GM12878 (cell line): ENCODE results near the gene SLC28A2. TPM values are rescaled to one million over a fixed set of nuclear protein-coding genes. Genes with fewer than 3 reads are reported as not detected.

ENCODE experiments used
- ATAC-seq: fragments of 200-7000 bp; cut with Tn5 transposase; 3 replicates; pipeline ENCODE4 v1.9.1; 2020; ENCODE audit warnings: mild to moderate bottlenecking, moderate library complexity
- Bru-seq: library from RNA; stranded (reverse); fragments of 400-500 nt; gene quantifications from one replicate; lab custom pipeline; 2021; lab: Mats Ljungman, UMichigan
- BruChase-seq, 2 experiments: library from RNA; stranded (reverse); fragments of 400-500 nt; gene quantifications; one replicate each; lab custom pipeline; 2021; lab: Mats Ljungman, UMichigan
- BruUV-seq: library from RNA; stranded (reverse); fragments of 400-500 nt; replicated peaks from 2 replicates; lab custom pipeline; 2021; lab: Mats Ljungman, UMichigan
- CTCF ChIA-PET: fragments of 300-600 bp; sonication (Branson Sonifier 250); formaldehyde crosslinking; extraction: SDS; loops from one replicate; lab custom pipeline; 2021; ENCODE audit warnings: inconsistent platforms; lab: Yijun Ruan, JAX
- POLR2A ChIA-PET: fragments of 350-600 bp; formaldehyde crosslinking; extraction: SDS; loops from one replicate; lab custom pipeline; 2021; ENCODE audit warnings: inconsistent platforms; lab: Charles Lee
- RAD21 ChIA-PET: fragments of 300-600 bp; sonication (Branson Sonifier 250); formaldehyde crosslinking; loops from one replicate; lab custom pipeline; 2023; ENCODE audit warnings: antibody characterized with exemption; ENCODE audit not compliant: unreplicated experiment; lab: Charles Lee
- SMC1A ChIA-PET: fragments of 300-600 bp; sonication (Branson Sonifier 250); formaldehyde crosslinking; loops from one replicate; lab custom pipeline; 2023; ENCODE audit not compliant: unreplicated experiment, uncharacterized antibody; lab: Charles Lee
- DNase-seq: peaks from one replicate; pipeline ENCODE4 v3.0.0-alpha.2; 2011; ENCODE audit warnings: low read depth, low spot score
- FAIRE-seq: peaks from 3 replicates; lab custom pipeline; 2011; peaks lifted over from hg19 to GRCh38; lab: Jason Lieb, UNC
- H2AFZ ChIP-seq: 2 replicates; pipeline ENCODE4 v1.6.0; 2011; ENCODE audit warnings: low read depth, low read length, control low read depth; ENCODE audit not compliant: control insufficient read depth
- H3K27ac ChIP-seq: 2 replicates; pipeline ENCODE4 v1.5.1; 2011; ENCODE audit warnings: control low read depth; ENCODE audit not compliant: control insufficient read depth, insufficient read depth
- H3K27me3 ChIP-seq, 2 experiments: replicated peaks in 1 of 2; 2 replicates each; pipeline versions ENCODE4 v1.6.0 to v1.6.1; 2011; ENCODE audit warnings: low read length in 1 of 2; ENCODE audit not compliant: control insufficient read depth in 2 of 2, insufficient read depth in 2 of 2
- H3K36me3 ChIP-seq, 2 experiments: 2 replicates each; pipeline ENCODE4 v1.5.1; 2011; ENCODE audit warnings: low read length in 1 of 2; ENCODE audit not compliant: control insufficient read depth in 2 of 2, insufficient read depth in 2 of 2
- H3K4me1 ChIP-seq: 2 replicates; pipeline ENCODE4 v1.6.1; 2011; ENCODE audit warnings: mild to moderate bottlenecking, low read length, moderate library complexity, mixed read lengths; ENCODE audit not compliant: control insufficient read depth, insufficient read depth
- H3K4me2 ChIP-seq: 2 replicates; pipeline ENCODE4 v1.6.0; 2011; ENCODE audit warnings: control low read depth; ENCODE audit not compliant: control insufficient read depth, insufficient read depth
- H3K4me3 ChIP-seq: fragments of 200-600 bp; sonication (generic); 2 replicates; pipeline ENCODE4 v1.5.1; 2016
- H3K79me2 ChIP-seq: 2 replicates; pipeline ENCODE4 v1.6.0; 2011; ENCODE audit warnings: low read length; ENCODE audit not compliant: control insufficient read depth, insufficient read depth
- H3K9ac ChIP-seq: 2 replicates; pipeline ENCODE4 v1.8.0; 2011; ENCODE audit warnings: low read length, control low read depth, mixed read lengths; ENCODE audit not compliant: control insufficient read depth, insufficient read depth
- H3K9me3 ChIP-seq: replicated peaks from 3 replicates; pipeline ENCODE4 v1.5.1; 2011; ENCODE audit warnings: mild to moderate bottlenecking, low read length; ENCODE audit not compliant: control insufficient read depth, insufficient read depth
- H4K20me1 ChIP-seq: 2 replicates; pipeline ENCODE4 v1.6.0; 2011; ENCODE audit not compliant: control insufficient read depth, insufficient read depth
- ATF7 ChIP-seq: fragments of 450-650 bp; IDR thresholded peaks from 2 replicates; pipeline ENCODE4 v1.6.1; 2016; ENCODE audit warnings: low read depth, mild to moderate bottlenecking
- CHD1 ChIP-seq: IDR thresholded peaks from 2 replicates; pipeline ENCODE4 v1.6.1; 2012; ENCODE audit warnings: low read depth, low read length, improper control_type of control experiment
- NFXL1 ChIP-seq: fragments of 450-650 bp; IDR thresholded peaks from 2 replicates; pipeline ENCODE4 v1.6.1; 2017; ENCODE audit warnings: antibody characterized with exemption, mild to moderate bottlenecking, borderline replicate concordance
- NR2C2 ChIP-seq: IDR thresholded peaks from 2 replicates; pipeline ENCODE4 v1.6.1; 2011; ENCODE audit warnings: borderline replicate concordance, low read depth; ENCODE audit not compliant: control insufficient read depth, insufficient read length
- PBX3 ChIP-seq: IDR thresholded peaks from 2 replicates; pipeline ENCODE4 v1.6.1; 2011; ENCODE audit warnings: mild to moderate bottlenecking, low read depth, low read length, moderate library complexity; ENCODE audit not compliant: insufficient replicate concordance
- RAD51 ChIP-seq: fragments of 450-650 bp; IDR thresholded peaks from 2 replicates; pipeline ENCODE4 v1.6.1; 2016; ENCODE audit warnings: moderate library complexity, mild to moderate bottlenecking, inconsistent platforms
- RB1 ChIP-seq: fragments of 450-650 bp; formaldehyde crosslinking; IDR thresholded peaks from 2 replicates; pipeline ENCODE4 v1.6.1; 2017; ENCODE audit warnings: mild to moderate bottlenecking, borderline replicate concordance
- SMAD5 ChIP-seq: IDR thresholded peaks from 2 replicates; pipeline ENCODE4 v1.6.1; 2016; ENCODE audit warnings: antibody characterized with exemption, low read depth
- SMARCA5 ChIP-seq: fragments of 450-650 bp; IDR thresholded peaks from 2 replicates; pipeline ENCODE4 v1.6.1; 2017; ENCODE audit warnings: mild to moderate bottlenecking
- YBX1 ChIP-seq: fragments of 450-650 bp; IDR thresholded peaks from 2 replicates; pipeline ENCODE4 v1.6.1; 2016; ENCODE audit warnings: antibody characterized with exemption
- ZNF622 ChIP-seq: fragments of 450-650 bp; IDR thresholded peaks from 2 replicates; pipeline ENCODE4 v1.6.1; 2017; ENCODE audit warnings: mild to moderate bottlenecking, inconsistent platforms
- ZZZ3 ChIP-seq: IDR thresholded peaks from 2 replicates; pipeline ENCODE4 v1.6.1; 2011; ENCODE audit warnings: low read depth; ENCODE audit not compliant: control insufficient read depth, insufficient read length
- WGBS: methylation state at CpG from one replicate; pipeline ENCODE4 v1.1.6; 2016; ENCODE audit warnings: low lambda C conversion rate; ENCODE audit not compliant: insufficient replicate concordance, insufficient coverage; ENCODE audit errors: missing lambda C conversion rate; 5-methylcytosine and 5-hydroxymethylcytosine counted together
- in situ Hi-C: fragments of 300-500 bp; cut with MboI; formaldehyde crosslinking; loops from 9 replicates; pipeline ENCODE4 v1.14.3; 2018; ENCODE audit warnings: mixed read lengths
- intact Hi-C: fragments of 100-400 bp; cut with micrococcal nuclease; formaldehyde crosslinking; loops from one replicate; pipeline ENCODE4 v1.14.2; 2022; ENCODE audit not compliant: unreplicated experiment
- long read RNA-seq, 2 experiments: library from polyadenylated mRNA; unstranded; transcript quantifications; one replicate each; pipeline ENCODE4 v2.0.0, GENCODE V29; 2019 to 2020
- polyA minus RNA-seq, 3 experiments: library from RNA; depleted of rRNA, polyadenylated mRNA; stranded (reverse); fragments of >200 nt; gene quantifications; 2 replicates each; pipeline ENCODE4 v1.2.3, GENCODE V29; 2011
- polyA plus RNA-seq, 11 experiments: library from polyadenylated mRNA; depleted of rRNA in 4 of 11; unstranded in 6 of 11; stranded (reverse) in 5 of 11; fragments of >200 nt; fragmentation: Nextera tagmentation in 4 of 11; fragmentation: Illumina TruSeq in 1 of 11; extraction: Ambion mirVana in 4 of 11; extraction: Trizol in 1 of 11; gene quantifications; 1 replicate in 1 of 11; 2 replicates in 10 of 11; pipeline versions ENCODE4 v1.2.1 to v1.2.3, GENCODE V29; 2011 to 2016; ENCODE audit warnings: inconsistent platforms in 2 of 11, missing spikeins in 2 of 11, low read depth in 1 of 11
- total RNA-seq, 4 experiments: library from RNA; depleted of rRNA in 3 of 4; stranded (reverse); fragments of >200 nt in 3 of 4; fragmentation: Illumina TruSeq in 1 of 4; extraction: Trizol in 1 of 4; gene quantifications; 2 replicates each; pipeline versions ENCODE4 v1.2.1 to v1.2.3, GENCODE V29; 2013 to 2021
- TF ChIP-seq, protein P1 (sequence below): fragments of 450-650 bp; IDR thresholded peaks from 2 replicates; pipeline ENCODE4 v1.6.1; 2016; ENCODE audit warnings: mild to moderate bottlenecking
- TF ChIP-seq, protein P2 (sequence below): fragments of 450-650 bp; conservative IDR thresholded peaks from 2 replicates; pipeline ENCODE4 v1.6.1; 2017; ENCODE audit warnings: mild to moderate bottlenecking, moderate library complexity
- TF ChIP-seq, protein P3 (sequence below): IDR thresholded peaks from 2 replicates; pipeline ENCODE4 v1.6.1; 2012; ENCODE audit warnings: low read depth, low read length, improper control_type of control experiment

SLC28A2 gene
- not detected in 2 replicates for total RNA-seq (2013; cell fraction: nucleolus; rRNA removed)
- total RNA-seq (2014; rRNA removed) (not detected in 2 replicates), total RNA-seq (2014; rRNA removed; fragmentation: Illumina TruSeq; extraction: Trizol) (not detected in 2 replicates), total RNA-seq (2021) (not detected in 2 replicates), polyA plus RNA-seq (2011; rRNA removed) (0.03 TPM in 1 of 2 replicates, not detected in the other), polyA plus RNA-seq (2014; fragmentation: Illumina TruSeq; extraction: Trizol) (not detected in 2 replicates), polyA plus RNA-seq (2014; fragmentation: Nextera tagmentation; extraction: Ambion mirVana) (under 1 TPM; 0.02 to 0.11 TPM), polyA plus RNA-seq (2014; rRNA removed) (not detected in 2 replicates), polyA plus RNA-seq (2016; fragmentation: Nextera tagmentation; extraction: Ambion mirVana) (under 1 TPM; 0.18 to 0.21 TPM), polyA minus RNA-seq (2011; rRNA and poly(A)+ RNA removed) (not detected in 2 replicates), Bru-seq, nascent RNA (not detected), BruChase-seq, experiment 1, labeled RNA remaining after a 6-hour chase (not detected), BruChase-seq, experiment 2, labeled RNA remaining after a 2-hour chase (percentile 4 among the genes with signal in this experiment)
- polyA plus RNA-seq (2011; ENCODE audit: low read depth), result 0.13 TPM
- not detected in 2 replicates for polyA plus RNA-seq (2011; cell fraction: cytosol; rRNA removed)
- polyA plus RNA-seq (2011; cell fraction: nucleus; rRNA removed), result not detected in 2 replicates
- 0.06 TPM in 1 of 2 replicates, not detected in the other for polyA plus RNA-seq (2012)
- polyA minus RNA-seq (2011; cell fraction: cytosol; rRNA and poly(A)+ RNA removed), result not detected in 2 replicates
- not detected in 2 replicates for polyA minus RNA-seq (2011; cell fraction: nucleus; rRNA and poly(A)+ RNA removed)
- long read RNA-seq, experiment 1, result 0 reads
- long read RNA-seq, experiment 2, result 0 reads

DNA sequence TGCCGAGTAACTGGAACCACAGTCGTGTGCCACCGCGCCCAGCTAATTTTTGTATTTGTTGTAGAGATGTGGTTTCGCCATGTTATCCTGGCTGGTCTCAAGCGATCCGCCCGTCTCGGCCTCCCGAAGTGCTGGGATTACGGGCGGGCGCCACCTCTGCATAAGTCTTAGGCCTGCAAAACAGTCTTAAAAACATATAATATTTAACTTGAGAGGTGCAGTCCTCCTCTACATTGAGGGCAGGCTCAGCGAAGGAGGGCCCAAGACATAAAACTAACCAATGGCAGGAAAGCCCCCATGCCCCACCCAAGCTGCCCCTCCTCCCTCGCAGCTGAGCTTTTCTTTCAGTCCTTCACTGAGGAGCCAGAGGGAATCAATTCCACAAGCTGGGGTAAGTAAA, at the start of gene SLC28A2:
Gene SLC28A2, plus strand, starts transcription at position 347 of the 400 bp plus-strand sequence. CDS start 982 bp downstream, outside the sequence.
- no peak for ATAC-seq
- H3K4me2 ChIP-seq, result no peak within 1 kb of the TSS
- WGBS, result 83% methylated on average over 15 of the region's 15 CpGs
- no peaks in the 10 kb centered on the region for H3K79me2 ChIP-seq
- no peak within 1 kb of the TSS for H3K4me3 ChIP-seq
- RAD21 ChIA-PET, result no interaction called here
- no peak for FAIRE-seq
- no TSS peak for BruUV-seq
- CTCF ChIA-PET, result interaction anchor here (0.6 to 1.5 kb wide), 2 partner anchors 45 to 63 kb away, joined by 4 to 5 read pairs; no protein-coding TSS in a partner anchor
- no peaks in the 10 kb centered on the region for H3K27me3 ChIP-seq
- H4K20me1 ChIP-seq, result no peaks in the 10 kb centered on the region
- SMC1A ChIA-PET, result no interaction called here
- in situ Hi-C loops (no loop called here), intact Hi-C loops (no loop called here)
- TF ChIP-seq SMARCA5, result no peak
- no peak for TF ChIP-seq RAD51
- TF ChIP-seq, protein P1, sequence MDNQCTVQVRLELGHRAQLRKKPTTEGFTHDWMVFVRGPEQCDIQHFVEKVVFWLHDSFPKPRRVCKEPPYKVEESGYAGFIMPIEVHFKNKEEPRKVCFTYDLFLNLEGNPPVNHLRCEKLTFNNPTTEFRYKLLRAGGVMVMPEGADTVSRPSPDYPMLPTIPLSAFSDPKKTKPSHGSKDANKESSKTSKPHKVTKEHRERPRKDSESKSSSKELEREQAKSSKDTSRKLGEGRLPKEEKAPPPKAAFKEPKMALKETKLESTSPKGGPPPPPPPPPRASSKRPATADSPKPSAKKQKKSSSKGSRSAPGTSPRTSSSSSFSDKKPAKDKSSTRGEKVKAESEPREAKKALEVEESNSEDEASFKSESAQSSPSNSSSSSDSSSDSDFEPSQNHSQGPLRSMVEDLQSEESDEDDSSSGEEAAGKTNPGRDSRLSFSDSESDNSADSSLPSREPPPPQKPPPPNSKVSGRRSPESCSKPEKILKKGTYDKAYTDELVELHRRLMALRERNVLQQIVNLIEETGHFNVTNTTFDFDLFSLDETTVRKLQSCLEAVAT, result no peak
- no peak for TF ChIP-seq PBX3
- TF ChIP-seq ATF7, result no peak
- TF ChIP-seq, protein P2, sequence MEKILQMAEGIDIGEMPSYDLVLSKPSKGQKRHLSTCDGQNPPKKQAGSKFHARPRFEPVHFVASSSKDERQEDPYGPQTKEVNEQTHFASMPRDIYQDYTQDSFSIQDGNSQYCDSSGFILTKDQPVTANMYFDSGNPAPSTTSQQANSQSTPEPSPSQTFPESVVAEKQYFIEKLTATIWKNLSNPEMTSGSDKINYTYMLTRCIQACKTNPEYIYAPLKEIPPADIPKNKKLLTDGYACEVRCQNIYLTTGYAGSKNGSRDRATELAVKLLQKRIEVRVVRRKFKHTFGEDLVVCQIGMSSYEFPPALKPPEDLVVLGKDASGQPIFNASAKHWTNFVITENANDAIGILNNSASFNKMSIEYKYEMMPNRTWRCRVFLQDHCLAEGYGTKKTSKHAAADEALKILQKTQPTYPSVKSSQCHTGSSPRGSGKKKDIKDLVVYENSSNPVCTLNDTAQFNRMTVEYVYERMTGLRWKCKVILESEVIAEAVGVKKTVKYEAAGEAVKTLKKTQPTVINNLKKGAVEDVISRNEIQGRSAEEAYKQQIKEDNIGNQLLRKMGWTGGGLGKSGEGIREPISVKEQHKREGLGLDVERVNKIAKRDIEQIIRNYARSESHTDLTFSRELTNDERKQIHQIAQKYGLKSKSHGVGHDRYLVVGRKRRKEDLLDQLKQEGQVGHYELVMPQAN, result no peak
- no peak for TF ChIP-seq NR2C2
- TF ChIP-seq RB1, result no peak
- no peak for TF ChIP-seq SMAD5
- no peak for TF ChIP-seq ZZZ3
- TF ChIP-seq, protein P3, sequence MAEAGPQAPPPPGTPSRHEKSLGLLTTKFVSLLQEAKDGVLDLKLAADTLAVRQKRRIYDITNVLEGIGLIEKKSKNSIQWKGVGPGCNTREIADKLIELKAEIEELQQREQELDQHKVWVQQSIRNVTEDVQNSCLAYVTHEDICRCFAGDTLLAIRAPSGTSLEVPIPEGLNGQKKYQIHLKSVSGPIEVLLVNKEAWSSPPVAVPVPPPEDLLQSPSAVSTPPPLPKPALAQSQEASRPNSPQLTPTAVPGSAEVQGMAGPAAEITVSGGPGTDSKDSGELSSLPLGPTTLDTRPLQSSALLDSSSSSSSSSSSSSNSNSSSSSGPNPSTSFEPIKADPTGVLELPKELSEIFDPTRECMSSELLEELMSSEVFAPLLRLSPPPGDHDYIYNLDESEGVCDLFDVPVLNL, result no peak
- no peak for TF ChIP-seq NFXL1
- no peak for TF ChIP-seq ZNF622
- no peak for TF ChIP-seq YBX1
- TF ChIP-seq CHD1, result no peak
- TF ChIP-seq, all 136 proteins: peak for 0
- Histone ChIP-seq H3K27ac (no peak within 1 kb of the TSS), H3K36me3 (no peaks in the 10 kb centered on the region), H2AFZ (no peak within 1 kb of the TSS), H3K4me1 (no peaks in the 10 kb centered on the region), H3K9ac (no peak within 1 kb of the TSS), H3K9me3 (no peaks in the 10 kb centered on the region)
- POLR2A ChIA-PET, result no interaction called here
- DNase-seq, result no peak
